HG03469 (cell line): ENCODE data around the gene C1QTNF9B.
"Not testable (repeated sequence)": the region's sequence is repeated elsewhere in the genome, so short reads cannot be mapped to it uniquely, and the experiment has no call there.

ENCODE experiments used
- ATAC-seq: cut with Tn5 transposase; IDR thresholded peaks from one replicate; pipeline ENCODE4 v1.9.1; 2021; ENCODE audit warnings: mild to moderate bottlenecking, moderate library complexity, moderate number of reproducible peaks; ENCODE audit not compliant: unreplicated experiment

Gene C1QTNF9B

DNA sequence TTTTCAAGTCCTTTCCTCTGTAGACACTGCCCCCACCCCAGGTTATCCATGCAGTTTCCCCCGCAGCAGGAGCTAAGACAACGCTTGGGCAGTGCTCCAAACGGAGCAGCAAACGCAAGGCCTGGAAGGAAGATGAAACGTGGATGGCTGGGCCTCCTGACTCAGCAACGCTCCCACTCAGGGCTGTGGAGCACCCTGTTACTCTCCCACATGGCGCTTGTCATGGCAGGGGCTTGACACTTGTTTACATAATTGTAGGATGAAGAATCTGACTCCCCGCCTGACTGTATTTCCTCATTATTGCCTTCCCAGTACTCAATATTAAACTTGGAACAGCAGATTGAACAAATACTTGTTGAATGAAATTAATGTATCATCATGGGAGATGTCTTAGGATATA, 799 bp upstream of the C1QTNF9B start:
- no peak for ATAC-seq

GRCh38 chr13:23894746-23895145, 2.6 kb downstream of the C1QTNF9B start:
- ATAC-seq, result not testable (repeated sequence)

GRCh38 chr13:23893791-23894190, 3.5 kb downstream of the C1QTNF9B start:
- ATAC-seq, result not testable (repeated sequence)

DNA sequence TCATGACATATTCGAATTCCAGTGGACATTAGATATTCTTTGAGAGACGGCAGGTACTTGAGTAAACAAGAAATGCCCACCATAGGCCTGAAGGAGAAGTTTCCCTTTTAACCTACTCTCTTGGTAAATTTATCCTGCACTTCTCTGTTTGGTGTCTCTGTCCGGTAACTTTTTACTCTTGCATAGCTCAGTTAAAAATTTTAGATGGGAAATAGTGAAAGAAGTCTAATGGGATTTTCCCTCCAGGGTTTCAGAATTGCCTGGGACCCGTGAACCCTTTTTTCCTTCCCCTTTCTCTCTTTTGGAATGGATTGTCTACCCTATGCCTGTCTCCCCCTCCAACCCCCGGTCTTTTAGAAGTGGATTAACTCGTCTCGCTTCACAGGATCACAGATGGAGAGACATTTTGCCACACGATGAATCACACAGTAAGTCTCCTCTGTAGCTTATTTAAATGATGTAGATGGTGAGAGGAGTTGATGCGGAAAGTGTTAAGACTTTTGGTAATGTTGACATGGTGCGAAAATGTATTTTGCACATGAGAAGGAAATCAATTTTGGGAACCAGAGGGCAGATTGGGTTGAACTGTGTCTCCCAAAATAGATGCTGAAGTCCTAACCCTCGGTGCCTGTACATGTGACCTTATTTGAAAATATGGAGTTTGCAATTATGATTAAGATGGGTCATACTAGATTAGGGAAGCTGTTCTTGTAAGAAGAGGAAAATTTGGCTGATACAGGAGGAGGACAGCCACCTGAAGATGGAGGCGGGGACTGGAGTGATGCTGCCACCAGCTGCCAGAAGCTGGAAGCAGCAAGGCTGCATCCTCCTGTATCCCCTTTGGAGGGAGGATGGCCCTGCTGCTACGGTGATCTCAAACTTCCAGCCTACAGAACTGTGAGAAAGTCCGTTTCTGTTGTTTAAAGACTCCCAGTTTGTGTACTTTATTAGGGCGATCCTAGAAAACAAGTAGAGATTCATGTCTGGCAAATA, 7.4 kb downstream of the C1QTNF9B start:
- ATAC-seq, result no peak

GRCh38 chr13:23888658-23889614, 8.4 kb downstream of the C1QTNF9B start, which contains the start of gene MIPEP:
MIPEP (minus strand) TSS chr13:23889400; CDS start chr13:23889320, 80 bp downstream.
- ATAC-seq, result peak; percentile 85

GRCh38 chr13:23884361-23884760, 12.9 kb downstream of the C1QTNF9B start:
- ATAC-seq, result not testable (repeated sequence)

DNA sequence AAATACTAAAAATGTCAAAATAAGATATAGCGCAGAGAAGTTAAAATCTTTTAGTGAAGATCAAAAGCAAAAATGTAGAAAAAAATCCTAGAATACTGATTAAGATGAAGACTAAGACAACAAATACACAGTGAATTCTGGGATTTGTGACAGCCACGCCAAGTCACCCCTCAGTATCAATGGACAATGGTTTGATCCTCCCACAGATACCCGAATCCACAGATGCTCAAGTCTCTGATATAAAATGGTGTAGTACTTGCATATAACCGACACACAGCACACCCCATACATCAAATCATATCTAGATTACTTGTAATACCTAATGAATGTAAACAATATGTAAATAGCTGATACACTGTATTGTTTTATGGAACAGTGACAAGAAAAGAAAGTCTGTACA, 14.0 kb downstream of the C1QTNF9B start:
- no peak for ATAC-seq

DNA sequence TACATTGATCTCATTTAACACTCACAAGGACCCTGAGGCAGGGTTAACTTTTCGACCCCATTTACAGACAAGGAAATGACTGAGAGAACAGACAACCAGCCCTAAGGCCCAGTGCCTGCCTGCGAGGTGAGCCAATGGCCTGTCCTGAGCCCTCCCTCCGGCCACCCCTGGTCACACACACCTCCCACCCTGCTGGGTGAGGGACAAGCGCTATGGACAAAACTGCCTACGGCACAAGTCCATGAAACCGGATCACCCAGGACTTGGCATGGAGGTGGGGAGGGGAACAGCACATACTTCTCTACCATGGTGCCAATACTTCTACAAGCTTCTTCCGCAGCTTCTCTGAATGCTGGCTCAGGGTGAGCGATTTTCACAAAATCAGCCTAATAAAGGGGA, 15.9 kb downstream of the C1QTNF9B start:
- ATAC-seq, result not testable (repeated sequence)

GRCh38 chr13:23880493-23881401, 16.6 kb downstream of the C1QTNF9B start:
- not testable (repeated sequence) for ATAC-seq

GRCh38 chr13:23877286-23877685, 20.0 kb downstream of the C1QTNF9B start:
- no peak for ATAC-seq

DNA sequence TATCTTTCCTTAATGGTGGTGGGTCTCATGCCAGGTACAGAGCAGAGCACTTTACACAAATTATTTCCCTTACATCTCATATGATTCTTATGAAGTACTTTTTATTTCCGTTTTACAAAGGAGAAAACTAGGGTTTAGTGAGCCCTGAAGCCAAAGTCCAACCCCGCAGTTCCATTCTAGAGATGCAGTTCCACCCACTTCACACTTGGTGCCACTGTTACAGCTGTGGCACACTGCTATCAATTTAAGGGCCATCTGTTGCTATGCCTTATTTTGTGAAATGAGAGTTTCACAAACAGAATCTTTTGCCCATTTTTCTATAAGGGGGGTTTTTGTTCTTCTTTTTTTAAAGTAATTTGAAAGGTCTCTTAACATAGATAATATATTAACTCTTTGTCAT, 21.0 kb downstream of the C1QTNF9B start:
- no peak for ATAC-seq

- no peak for ATAC-seq
Measured at GRCh38 chr13:23871616-23872220, 25.6 kb downstream of the C1QTNF9B start.

DNA sequence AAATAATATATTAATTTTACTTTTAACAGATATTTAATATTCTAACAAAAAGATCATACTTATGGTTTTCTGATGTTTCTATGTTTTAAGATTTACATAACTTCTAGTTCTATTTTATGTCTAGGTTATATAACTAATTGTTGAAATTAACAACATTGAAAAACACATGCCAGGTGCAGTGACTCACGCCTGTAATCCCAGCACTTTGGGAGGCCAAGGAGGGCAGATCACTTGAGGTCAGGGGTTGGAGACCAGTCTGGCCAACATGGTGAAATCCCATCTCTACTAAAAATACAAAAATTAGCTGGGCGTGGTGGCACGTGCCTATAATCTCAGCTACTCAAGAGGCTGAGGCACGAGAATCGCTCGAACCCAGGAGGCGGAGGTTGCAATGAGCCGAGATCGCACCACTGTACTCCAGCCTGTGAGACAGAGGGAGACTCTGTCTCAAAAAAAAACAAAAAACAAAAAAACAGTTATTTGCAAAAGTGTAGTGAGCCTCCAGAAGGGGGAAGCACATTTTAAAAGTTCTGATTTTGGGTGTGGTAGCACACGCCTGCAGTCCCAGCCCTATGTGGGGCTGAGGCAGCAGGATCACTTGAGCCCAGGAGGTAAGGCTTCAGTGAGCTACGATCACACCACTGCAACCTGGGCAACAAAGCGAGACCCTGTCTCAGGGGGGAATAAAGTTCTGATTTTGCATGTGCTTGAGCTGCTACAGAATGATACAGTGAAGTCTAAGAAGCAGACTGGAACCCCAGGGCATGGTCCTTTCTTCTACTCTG, 26.8 kb downstream of the C1QTNF9B start:
- no peak for ATAC-seq

- no peak for ATAC-seq
Measured at GRCh38 chr13:23868521-23868920, 28.8 kb downstream of the C1QTNF9B start.

DNA sequence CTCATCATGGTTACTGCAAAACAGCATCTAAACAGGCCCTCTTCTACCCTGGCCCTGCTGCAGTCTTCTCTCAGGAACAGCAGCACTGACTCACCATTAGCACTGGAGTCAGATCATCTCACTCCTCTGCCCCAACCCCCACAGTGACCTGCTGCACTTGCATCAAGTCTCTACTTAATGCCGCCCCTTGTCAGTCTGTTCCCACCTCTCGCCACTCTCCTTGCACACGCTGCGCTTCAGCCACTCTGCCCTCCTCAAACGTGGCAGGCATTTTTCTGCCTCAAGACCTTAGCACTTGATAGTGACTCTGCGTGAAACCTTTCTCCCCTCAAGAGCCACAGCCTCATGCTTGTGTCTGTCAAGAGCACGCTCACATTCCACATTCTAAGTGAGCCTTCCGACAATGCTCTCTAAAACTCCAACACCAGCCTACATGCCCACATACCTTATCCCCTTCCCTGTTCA, 30.2 kb downstream of the C1QTNF9B start:
- no peak for ATAC-seq

- ATAC-seq, result no peak
Measured at GRCh38 chr13:23866420-23867026, 30.8 kb downstream of the C1QTNF9B start.

GRCh38 chr13:23865906-23866305, 31.4 kb downstream of the C1QTNF9B start:
- peak; percentile 50 for ATAC-seq

GRCh38 chr13:23865026-23865425, 32.3 kb downstream of the C1QTNF9B start:
- no peak for ATAC-seq
